ENCODE data around the gene MYF6.

GRCh38 chr12:80690513-80690912 lies 16.9 kb upstream of the MYF6 start:
- no peak for TF ChIP-seq TSHZ2 (CRISPR knock-in tag; IDR thresholded peaks at IDR 0.05)
- no peak for TF ChIP-seq PATZ1 (CRISPR knock-in tag; IDR thresholded peaks at IDR 0.05; ENCODE audit: borderline replicate concordance)
- TF ChIP-seq SNAI2 (CRISPR knock-in tag; IDR thresholded peaks at IDR 0.05) = no peak
- TF ChIP-seq BACH2 (CRISPR knock-in tag; IDR thresholded peaks at IDR 0.05; ENCODE audit: borderline replicate concordance) = no peak
- no peak for TF ChIP-seq PPARA (CRISPR knock-in tag; IDR thresholded peaks at IDR 0.05; ENCODE audit: borderline replicate concordance)
